WERI-Rb-1 (cell line): ENCODE results near the gene ZNF560.
"Not testable (repeated sequence)": the region's sequence is repeated elsewhere in the genome, so short reads cannot be mapped to it uniquely, and the experiment has no call there.

Experiments used
- DNase-seq: peaks from one replicate; pipeline ENCODE4 v3.0.0-alpha.2; 2020
- H3K27ac ChIP-seq: fragments of 250-450 bp; sonication (Bioruptor Pico); 2 replicates; pipeline ENCODE4 v1.5.1; 2020; ENCODE audit warnings: mild to moderate bottlenecking, moderate library complexity
- H3K27me3 ChIP-seq: fragments of 250-450 bp; sonication (Bioruptor Pico); 2 replicates; pipeline ENCODE4 v1.5.1; 2021; ENCODE audit warnings: mild to moderate bottlenecking, low read depth, moderate library complexity; ENCODE audit not compliant: insufficient read depth, severe bottlenecking
- H3K36me3 ChIP-seq: fragments of 250-450 bp; sonication (Bioruptor Pico); 2 replicates; pipeline ENCODE4 v1.5.1; 2020; ENCODE audit warnings: mild to moderate bottlenecking, moderate library complexity
- H3K4me3 ChIP-seq: 2 replicates; pipeline ENCODE4 v1.5.1; 2011; ENCODE audit warnings: low read depth, mild to moderate bottlenecking, control low read depth, low read length
- H3K9me3 ChIP-seq: fragments of 250-450 bp; sonication (Bioruptor Pico); 2 replicates; pipeline ENCODE4 v1.5.1; 2021; ENCODE audit warnings: mild to moderate bottlenecking, moderate library complexity; ENCODE audit not compliant: severe bottlenecking
- CTCF ChIP-seq: IDR thresholded peaks from 2 replicates; pipeline ENCODE4 v1.5.1; 2011; ENCODE audit warnings: low read depth, mild to moderate bottlenecking, control low read depth, inconsistent platforms, low read length

ZNF560 gene

DNA sequence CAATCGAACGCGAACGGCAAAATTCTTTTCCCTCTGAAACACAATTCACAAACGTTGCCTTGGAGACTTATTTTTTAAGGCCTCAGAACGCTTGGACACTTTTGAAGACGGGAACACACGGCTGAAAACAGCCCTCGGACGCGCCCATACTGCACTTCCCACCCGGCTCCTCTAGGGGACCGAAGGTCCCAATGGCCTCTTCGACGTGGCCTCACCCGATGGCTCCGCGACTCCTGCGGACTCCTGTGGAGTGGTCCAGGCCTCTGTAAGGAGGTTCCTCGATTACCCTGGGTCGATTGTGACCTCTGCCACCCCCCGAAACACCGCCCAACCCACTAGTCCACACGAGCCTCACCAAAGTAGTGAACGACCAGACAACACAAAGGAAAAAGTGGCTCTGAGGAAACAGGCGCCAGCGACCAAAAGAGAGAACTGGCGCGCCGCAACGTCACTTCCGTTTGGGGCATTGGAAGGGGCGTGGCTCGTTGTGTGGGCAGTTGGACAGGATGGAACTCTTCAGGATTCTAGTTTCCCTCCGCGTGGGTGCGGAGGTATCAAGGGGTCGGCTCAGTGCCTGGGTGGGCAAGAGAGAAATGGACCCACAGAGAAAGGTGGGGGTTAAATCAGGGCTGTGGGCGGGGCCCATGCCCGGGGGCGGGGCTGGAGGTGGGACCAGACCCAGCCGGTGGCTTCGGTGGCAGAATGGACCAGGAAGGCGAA lies at the start of gene ZNF560:
ZNF560 (minus strand) TSS at position 434 of the 720 bp plus-strand sequence. CDS start 23,303 bp downstream, outside the sequence.
- peak; percentile 84 for DNase-seq
- Histone ChIP-seq H3K27me3 (no peaks in the 10 kb centered on the region), H3K4me3 (peak within 1 kb of the TSS; percentile 63), H3K36me3 (peaks cover 12% of the 10 kb centered on the region), H3K9me3 (peaks cover 25% of the 10 kb centered on the region), H3K27ac (peak within 1 kb of the TSS; percentile 85)
- TF ChIP-seq CTCF, result peak; percentile 85

DNA sequence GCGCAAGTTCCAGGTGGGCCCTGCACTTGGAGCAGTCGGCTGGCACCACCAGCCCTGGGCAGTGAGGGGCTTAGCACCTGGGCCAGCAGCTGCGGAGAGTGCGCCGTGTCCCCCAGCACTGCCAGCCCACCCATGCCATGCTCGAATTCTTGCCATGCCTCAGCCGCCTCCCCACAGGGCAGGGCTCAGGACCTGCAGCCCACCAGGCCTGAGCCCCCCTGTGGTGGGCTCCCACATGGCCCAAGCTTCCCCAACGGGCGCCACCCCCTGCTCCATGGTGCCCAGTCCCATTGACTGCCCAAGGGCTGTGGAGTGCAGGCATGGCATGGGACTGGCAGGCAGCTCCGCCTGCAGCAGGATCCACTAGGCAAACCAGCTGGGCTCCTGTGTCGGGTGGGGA lies 49.5 kb upstream of the ZNF560 start:
- Histone ChIP-seq H3K4me3 (no peak overlapping the region), H3K27ac (no peak overlapping the region), H3K27me3 (no peaks in the 10 kb centered on the region), H3K9me3 (peaks cover 12% of the 10 kb centered on the region), H3K36me3 (no peaks in the 10 kb centered on the region)
- DNase-seq, result no peak
- no peak for TF ChIP-seq CTCF

DNA sequence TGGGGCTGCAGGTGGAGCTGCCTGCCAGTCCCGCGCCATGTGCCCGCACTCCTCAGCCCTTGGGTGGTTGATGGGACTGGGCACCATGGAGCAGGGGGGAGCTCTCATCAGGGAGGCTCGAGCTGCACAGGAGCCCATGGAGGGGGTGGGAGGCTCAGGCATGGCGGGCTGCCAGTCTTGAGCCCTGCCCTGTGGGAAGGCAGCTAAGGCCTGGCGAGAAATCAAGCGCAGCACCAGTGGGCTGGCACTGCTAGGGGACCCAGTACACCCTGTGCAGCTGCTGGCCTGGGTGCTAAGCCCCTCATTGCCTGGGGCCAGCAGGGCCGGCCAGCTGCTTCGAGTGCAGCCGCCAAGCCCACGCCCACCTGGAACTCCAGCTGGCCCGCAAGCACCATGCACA lies 42.9 kb upstream of the ZNF560 start:
- H3K27me3 ChIP-seq, H3K36me3 ChIP-seq, H3K27ac ChIP-seq, H3K4me3 ChIP-seq, H3K9me3 ChIP-seq: not testable (repeated sequence)
- peak; percentile 13 for DNase-seq

- not testable (repeated sequence) for DNase-seq
These were observed 41.5 kb upstream of the ZNF560 start for GRCh38 chr19:9539921-9540320.

GRCh38 chr19:9539201-9539600 lies 40.8 kb upstream of the ZNF560 start:
- DNase-seq, H3K27me3 ChIP-seq, H3K9me3 ChIP-seq: not testable (repeated sequence)
- peaks cover 26% of the 10 kb centered on the region for H3K36me3 ChIP-seq
- peak overlapping the region; percentile 95 for H3K27ac ChIP-seq
- peak overlapping the region; percentile 93 for H3K4me3 ChIP-seq

More at GRCh38 chr19:9539921-9540320, 41.5 kb upstream of the ZNF560 start:
- H3K36me3 ChIP-seq, result peaks cover 19% of the 10 kb centered on the region
- H3K27me3 ChIP-seq, H3K27ac ChIP-seq, H3K9me3 ChIP-seq, H3K4me3 ChIP-seq: not testable (repeated sequence)

DNA sequence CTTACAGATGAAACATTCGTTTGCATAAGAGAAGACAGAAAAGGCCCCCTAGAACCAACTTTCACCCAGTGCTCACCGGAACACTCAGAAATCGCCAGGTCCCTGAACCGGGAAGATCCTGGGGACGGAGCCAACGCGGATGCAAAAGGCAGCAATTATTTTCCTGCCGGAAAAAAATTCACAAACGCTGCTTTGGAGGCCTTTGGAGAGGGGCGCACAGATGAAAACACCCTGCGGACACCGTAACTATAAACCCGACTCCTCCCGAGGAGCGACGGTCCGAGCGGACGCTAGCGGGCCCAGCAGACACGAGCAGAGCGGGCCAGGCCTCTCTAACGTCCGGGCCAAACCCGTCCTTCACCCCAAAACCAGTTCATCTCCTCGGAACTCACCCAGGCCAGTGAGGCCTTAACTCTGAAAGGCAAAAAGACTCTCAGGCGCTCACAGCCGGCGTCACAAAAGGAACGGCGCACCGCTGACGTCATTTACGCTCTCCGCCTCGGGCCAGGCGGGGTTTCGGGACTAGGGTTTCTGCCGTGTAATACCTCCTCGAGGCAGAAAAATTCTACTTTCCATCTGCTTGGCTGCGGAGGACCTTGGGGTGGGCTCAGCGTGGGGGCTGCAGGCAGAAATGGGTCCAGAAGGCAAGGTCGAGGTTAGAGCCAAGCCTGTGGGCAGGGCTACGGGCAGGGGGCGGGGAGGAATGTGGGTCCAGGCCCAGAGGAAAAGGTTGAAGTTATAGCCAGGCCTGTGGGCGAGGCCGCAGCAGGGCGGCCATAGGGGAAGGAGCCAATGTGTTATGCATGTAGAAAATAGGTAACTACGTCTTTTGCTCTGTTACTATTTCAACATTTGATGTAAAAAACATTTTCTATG lies 40.0 kb upstream of the ZNF560 start, which contains the start of gene ZNF426:
ZNF426 (minus strand) TSS at position 463 of the 876 bp plus-strand sequence. CDS start 2,413 bp downstream, outside the sequence.
- H3K27ac ChIP-seq, result peak within 1 kb of the TSS; percentile 95
- H3K36me3 ChIP-seq, result peaks cover 34% of the 10 kb centered on the region
- H3K4me3 ChIP-seq, result peak within 1 kb of the TSS; percentile 93
- TF ChIP-seq CTCF, result no peak
- DNase-seq, result peak; percentile 87
- H3K9me3 ChIP-seq, result no peaks in the 10 kb centered on the region
- H3K27me3 ChIP-seq, result no peaks in the 10 kb centered on the region

GRCh38 chr19:9535934-9536333 lies 37.5 kb upstream of the ZNF560 start:
- Histone ChIP-seq H3K9me3 (peaks cover 2% of the 10 kb centered on the region), H3K27me3 (no peaks in the 10 kb centered on the region), H3K27ac (no peak overlapping the region), H3K36me3 (peaks cover 57% of the 10 kb centered on the region), H3K4me3 (no peak overlapping the region)
- DNase-seq, result no peak
- no peak for TF ChIP-seq CTCF
